Lower leg skin (tissue), 4 donors: ENCODE measurements around the gene APCDD1L. TPM values are rescaled to one million over a fixed set of nuclear protein-coding genes. Genes with fewer than 3 reads are reported as not detected.

Experiments used
- DNase-seq, 2 donors: peaks; one replicate each; pipeline ENCODE4 v3.0.0-alpha.2; 2019; ENCODE audit warnings: low spot score in 2 of 2
- H3K4me3 ChIP-seq: fragments of 200-600 bp; sonication (generic); 2 replicates; pipeline ENCODE4 v1.5.1; 2017; ENCODE audit warnings: mild to moderate bottlenecking, low read depth; ENCODE audit not compliant: poor library complexity, severe bottlenecking
- CTCF ChIP-seq, 3 donors: fragments of 450-650 bp; IDR thresholded peaks; one replicate each; pipeline ENCODE4 v1.5.1; 2016; ENCODE audit warnings: antibody characterized with exemption in 3 of 3, mild to moderate bottlenecking in 3 of 3, moderate library complexity in 2 of 3
- POLR2A ChIP-seq, 2 donors: fragments of 450-650 bp; IDR thresholded peaks; one replicate each; pipeline ENCODE4 v1.6.1; 2016 to 2017; ENCODE audit warnings: antibody characterized with exemption in 2 of 2, mild to moderate bottlenecking in 1 of 2, moderate library complexity in 1 of 2
- WGBS, 2 donors: methylation state at CpG; one replicate each; pipeline ENCODE4 v1.1.5; 2018; 5-methylcytosine and 5-hydroxymethylcytosine counted together
- intact Hi-C: fragments of 100-400 bp; cut with DNase I; formaldehyde crosslinking; loops from one replicate; pipeline ENCODE4 v1.15.0; 2023; ENCODE audit warnings: low total_unique reads
- total RNA-seq, 4 donors: library from RNA; depleted of rRNA; stranded (reverse); fragments of >200 nt; gene quantifications; one replicate each; pipeline ENCODE4 v1.1.0, GENCODE V29; 2016

APCDD1L gene
- total RNA-seq, 4 donors from 2014 or later = 0.49 to 2.4 (median 1.4) TPM

GRCh38 chr20:58453391-58453790, 61.8 kb downstream of the APCDD1L start:
- no peak for DNase-seq
- H3K4me3 ChIP-seq = no peak overlapping the region
- intact Hi-C loops = no loop called here
- TF ChIP-seq POLR2A (IDR thresholded peaks at IDR 0.05) = no peak
- WGBS, 2 donors = 82 to 83% methylated on average over 5 of the region's 5 CpGs

GRCh38 chr20:58452667-58453255, 62.4 kb downstream of the APCDD1L start:
- 50 to 63% methylated on average over 4 of the region's 4 CpGs for WGBS, 2 donors
- no peak overlapping the region for H3K4me3 ChIP-seq
- intact Hi-C loops = no loop called here
- TF ChIP-seq CTCF (IDR thresholded peaks at IDR 0.05) (no peak), POLR2A (IDR thresholded peaks at IDR 0.05) (no peak)
- no peak for DNase-seq

- intact Hi-C loops = no loop called here
- WGBS, 2 donors = 75 to 78% methylated on average over 10 of the region's 10 CpGs
- TF ChIP-seq CTCF (IDR thresholded peaks at IDR 0.05) = no peak
- no peak for TF ChIP-seq POLR2A (IDR thresholded peaks at IDR 0.05)
- no peak for DNase-seq
- no peak overlapping the region for H3K4me3 ChIP-seq
Measured at GRCh38 chr20:58450254-58450653, 64.9 kb downstream of the APCDD1L start.

GRCh38 chr20:58449681-58450221, 65.4 kb downstream of the APCDD1L start:
- H3K4me3 ChIP-seq = no peak overlapping the region
- TF ChIP-seq POLR2A (IDR thresholded peaks at IDR 0.05) = no peak
- TF ChIP-seq CTCF (IDR thresholded peaks at IDR 0.05) = no peak
- intact Hi-C loops = no loop called here
- WGBS, 2 donors = 74 to 78% methylated on average over 10 of the region's 10 CpGs
- no peak for DNase-seq

- no peak for DNase-seq
- intact Hi-C loops = no loop called here
- 87 to 96% methylated on average over 4 of the region's 4 CpGs for WGBS, 2 donors
- TF ChIP-seq POLR2A (IDR thresholded peaks at IDR 0.05) = no peak
- no peak for TF ChIP-seq CTCF (IDR thresholded peaks at IDR 0.05)
- no peak overlapping the region for H3K4me3 ChIP-seq
Measured at GRCh38 chr20:58448958-58449357, 66.2 kb downstream of the APCDD1L start.

GRCh38 chr20:58447511-58448391, 67.4 kb downstream of the APCDD1L start:
- intact Hi-C loops = no loop called here
- WGBS, 2 donors = 76 to 80% methylated on average over 10 of the region's 10 CpGs
- TF ChIP-seq CTCF (IDR thresholded peaks at IDR 0.05) = no peak
- no peak for TF ChIP-seq POLR2A (IDR thresholded peaks at IDR 0.05)
- no peak for DNase-seq
- H3K4me3 ChIP-seq = no peak overlapping the region
